Stimulated activated CD8-positive, alpha-beta memory T cell treated with anti-CD3 and anti-CD28 coated beads, Interleukin-12 subunit alpha, Interleukin-12 subunit beta, amount 100 ng/mL, for 1 hour (primary cell): ENCODE data around the gene NRXN3.
"Not testable (repeated sequence)": the region's sequence is repeated elsewhere in the genome, so short reads cannot be mapped to it uniquely, and the experiment has no call there.

Source experiments
- DNase-seq: peaks from one replicate; pipeline ENCODE4 v3.0.0-alpha.2; 2020; ENCODE audit warnings: low read depth

NRXN3 gene

DNA sequence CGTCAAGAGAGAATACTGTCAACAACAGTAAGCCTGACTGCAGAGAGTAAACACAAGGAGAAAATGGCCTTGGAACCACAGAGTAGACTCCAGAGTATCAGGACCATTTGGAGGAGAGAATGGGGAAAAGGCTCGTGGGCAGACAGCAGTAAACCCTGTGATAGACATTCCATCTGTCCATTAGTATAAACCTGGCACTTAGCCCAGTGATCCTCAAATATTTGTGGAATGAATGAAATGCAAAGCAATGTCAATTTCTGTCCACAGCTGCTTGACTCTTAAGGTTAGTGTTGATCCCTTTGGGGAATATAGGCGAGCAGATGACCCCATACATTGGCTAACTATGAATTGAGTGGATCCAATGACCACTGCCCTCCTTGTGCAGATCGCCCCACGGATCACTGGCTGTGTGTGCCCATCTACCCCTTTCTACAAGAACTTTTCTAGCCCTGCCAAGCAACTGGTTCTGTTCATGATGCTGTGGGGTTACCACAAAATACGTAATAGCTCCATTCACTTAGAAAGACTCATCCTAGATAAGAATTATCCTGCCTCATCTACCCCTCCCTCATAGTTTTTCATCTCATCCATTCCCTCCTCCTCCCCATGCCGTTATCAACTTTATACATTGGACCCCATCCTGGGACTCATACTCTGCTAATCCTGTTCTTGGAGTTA, 846.8 kb downstream of the NRXN3 start:
- DNase-seq, result no peak

DNA sequence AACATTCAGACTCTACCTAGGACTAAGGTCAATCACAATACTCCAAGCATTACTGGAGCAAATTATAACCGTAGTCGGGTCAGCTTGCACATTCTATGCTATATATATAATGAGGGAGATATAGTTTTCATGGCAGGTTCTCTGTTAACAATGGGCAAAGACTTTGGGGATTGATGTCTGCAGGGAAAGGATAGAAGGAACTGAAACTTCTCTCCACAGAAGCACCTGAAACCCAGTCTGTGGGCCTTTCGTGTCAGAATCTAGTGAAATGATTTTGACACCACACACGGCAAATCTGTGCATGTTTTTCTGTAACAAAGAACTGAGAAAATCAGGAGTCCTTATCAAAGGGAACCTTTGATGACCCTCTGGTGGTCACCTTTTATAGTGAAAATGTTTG, 847.4 kb downstream of the NRXN3 start:
- no peak for DNase-seq

DNA sequence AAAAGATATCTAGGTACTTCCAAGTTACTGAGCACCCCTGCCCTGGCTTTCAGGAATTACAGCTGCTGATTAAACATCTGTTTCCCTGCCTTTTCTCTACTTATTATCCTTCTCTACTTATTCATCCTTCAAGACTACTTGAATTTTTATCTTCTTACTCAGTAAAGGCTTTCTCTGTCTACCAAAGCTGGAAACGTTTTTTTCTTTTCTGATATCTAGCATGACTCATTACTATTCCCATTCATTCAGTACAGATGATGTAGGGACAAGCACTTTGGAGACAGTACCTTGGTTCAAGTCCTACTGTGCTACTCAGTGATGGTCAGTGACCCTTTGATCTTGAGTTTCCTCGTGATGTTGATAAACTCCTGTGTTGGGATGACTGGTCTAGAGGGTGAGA, 848.7 kb downstream of the NRXN3 start:
- no peak for DNase-seq

DNA sequence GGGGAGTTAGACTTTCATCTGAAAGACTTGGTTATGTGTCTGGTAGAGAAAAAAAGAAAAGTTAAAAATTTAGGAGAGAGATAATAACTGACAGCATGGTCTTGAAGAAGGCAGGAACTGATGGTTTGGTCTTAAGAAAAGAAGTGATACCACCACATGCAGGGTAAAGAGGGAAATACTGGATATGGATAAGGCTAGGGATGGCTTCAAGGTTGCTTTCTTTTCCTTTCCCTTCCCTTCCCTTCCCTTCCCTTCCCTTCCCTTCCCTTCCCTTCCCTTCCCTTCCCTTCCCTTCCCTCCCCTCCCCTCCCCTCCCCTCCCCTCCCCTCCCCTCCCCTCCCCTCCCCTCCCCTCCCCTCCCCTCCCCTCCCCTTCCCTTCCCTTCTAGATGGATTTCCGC, 849.7 kb downstream of the NRXN3 start:
- DNase-seq, result not testable (repeated sequence)

DNA sequence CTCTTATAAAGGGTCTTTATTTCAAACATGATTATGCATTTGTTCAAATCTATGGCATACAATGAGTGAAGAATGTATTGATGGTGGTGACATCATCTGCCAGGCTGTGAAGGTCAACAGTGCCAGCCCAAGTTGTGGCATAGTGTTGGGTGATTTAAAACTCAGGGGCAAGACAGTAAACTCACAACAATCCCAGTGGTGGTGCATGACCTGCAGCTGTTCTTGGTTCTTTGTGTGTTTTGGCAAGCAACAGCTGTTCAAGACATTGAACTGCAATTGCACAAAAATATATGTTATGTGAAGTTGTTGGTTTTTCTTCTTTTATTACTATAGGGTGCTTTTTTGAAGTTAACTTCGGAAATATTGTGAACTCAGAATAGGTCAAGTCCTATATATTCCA, 851.6 kb downstream of the NRXN3 start:
- DNase-seq, result no peak

DNA sequence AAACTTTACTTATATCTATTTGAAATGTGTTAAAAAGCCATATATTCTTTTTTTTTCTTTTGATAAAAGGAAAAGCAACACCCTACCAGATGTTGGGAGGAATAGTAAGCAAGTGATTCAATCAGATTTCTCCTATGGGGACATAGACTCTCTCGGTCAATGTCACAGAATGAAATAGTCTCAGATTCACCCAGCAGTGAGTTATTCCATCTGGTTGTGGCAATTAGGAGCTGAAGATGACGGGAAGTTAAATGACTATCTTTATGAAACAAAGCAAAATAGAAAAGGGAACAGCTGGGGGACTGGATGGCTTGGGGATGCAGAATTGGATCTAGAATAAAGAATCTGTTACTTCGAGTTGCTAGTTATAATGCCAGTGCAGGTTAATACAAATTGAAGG, 857.0 kb downstream of the NRXN3 start:
- no peak for DNase-seq

DNA sequence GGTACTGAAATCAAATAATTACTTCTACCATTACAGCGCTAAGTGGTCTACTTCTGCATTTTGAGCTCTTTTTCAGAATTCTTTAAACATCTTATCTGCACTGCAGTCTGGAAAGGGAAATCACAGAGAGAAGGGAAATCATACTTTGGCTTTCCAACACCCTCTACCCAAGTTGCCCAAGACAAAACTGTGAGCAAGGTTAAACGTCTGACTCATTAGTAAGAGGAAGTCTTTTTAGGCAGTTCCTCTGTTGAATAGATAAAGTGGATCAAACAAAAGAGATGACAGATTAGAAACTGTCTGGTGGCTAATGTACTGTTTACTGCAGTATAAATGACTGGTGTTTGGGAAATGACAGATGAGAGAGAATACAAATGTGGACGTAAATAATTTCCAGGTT, 858.1 kb downstream of the NRXN3 start:
- no peak for DNase-seq

DNA sequence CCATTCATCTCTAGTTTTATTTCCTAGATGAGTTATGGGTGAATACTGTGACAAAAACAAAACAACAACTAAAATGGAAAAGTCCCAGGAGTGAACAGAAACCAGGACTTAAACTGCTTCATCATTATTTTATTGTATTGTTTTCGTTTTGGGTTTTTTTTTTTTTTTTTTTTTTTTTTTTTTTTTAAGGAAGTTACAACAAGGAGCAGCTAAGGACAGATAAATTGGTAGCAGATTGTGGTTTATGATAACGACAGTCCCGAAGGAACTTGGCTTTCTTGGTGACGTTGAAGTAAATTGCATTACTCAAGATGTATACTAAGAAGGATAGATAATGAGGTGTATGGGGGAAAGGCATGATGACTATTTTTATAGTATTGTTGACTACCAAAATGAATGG, 866.3 kb downstream of the NRXN3 start:
- no peak for DNase-seq

DNA sequence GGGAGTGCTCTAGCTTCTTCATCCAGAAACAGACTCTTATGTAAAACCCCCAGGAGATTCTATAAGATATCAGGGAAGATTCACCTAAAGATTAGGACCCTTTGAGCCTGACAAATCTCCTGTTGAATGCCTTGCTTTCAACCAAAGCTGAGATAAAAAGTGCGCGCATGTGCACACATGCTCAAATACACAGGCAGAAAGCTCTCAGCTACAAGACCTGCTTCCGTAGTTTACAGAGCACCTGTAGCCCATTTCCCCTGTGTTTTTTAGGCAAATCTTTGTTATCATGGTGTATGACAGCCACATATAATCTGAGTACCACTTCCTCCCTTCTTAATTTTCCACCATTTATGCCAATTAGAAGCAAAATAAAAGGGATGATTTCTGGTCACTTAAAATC, 866.9 kb downstream of the NRXN3 start:
- no peak for DNase-seq

DNA sequence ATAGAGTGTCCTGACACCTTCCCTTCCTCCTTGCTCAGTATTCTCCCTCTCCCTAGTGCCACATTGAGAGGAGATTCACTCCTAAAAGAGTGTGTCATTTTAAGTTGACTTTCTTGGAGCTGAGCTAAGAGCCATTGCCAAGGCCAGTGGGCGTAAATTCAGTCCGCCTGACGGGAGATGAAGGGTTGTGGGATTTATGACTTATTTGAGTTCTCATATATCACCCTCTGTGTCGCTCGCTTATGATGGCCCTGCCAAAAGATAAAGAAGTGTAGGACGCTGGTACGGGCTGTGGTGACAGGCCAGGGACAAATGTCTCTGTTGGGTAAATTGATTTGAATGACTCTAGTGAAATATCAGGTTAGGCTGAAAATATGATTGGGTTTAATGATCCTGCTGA, 867.4 kb downstream of the NRXN3 start:
- no peak for DNase-seq

DNA sequence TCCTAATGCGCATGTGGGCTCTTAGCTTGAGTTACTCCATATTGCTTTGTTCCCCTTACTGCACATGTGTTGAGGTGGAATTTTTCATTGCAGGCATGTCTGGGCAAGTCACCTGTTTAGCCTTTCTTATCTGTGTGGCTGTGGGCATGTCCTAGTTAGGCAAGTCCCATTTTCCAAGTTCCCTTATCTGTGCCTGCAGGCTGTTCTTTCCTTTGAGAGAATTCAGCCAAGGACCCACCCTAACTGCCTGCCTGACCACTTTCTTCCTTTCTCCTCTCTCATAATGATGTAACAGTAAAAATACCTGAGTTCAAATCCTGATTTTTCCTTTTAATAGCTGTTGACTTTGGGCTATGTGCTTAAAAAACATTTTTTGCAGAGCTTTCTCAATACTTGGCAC, 870.6 kb downstream of the NRXN3 start:
- DNase-seq, result no peak

DNA sequence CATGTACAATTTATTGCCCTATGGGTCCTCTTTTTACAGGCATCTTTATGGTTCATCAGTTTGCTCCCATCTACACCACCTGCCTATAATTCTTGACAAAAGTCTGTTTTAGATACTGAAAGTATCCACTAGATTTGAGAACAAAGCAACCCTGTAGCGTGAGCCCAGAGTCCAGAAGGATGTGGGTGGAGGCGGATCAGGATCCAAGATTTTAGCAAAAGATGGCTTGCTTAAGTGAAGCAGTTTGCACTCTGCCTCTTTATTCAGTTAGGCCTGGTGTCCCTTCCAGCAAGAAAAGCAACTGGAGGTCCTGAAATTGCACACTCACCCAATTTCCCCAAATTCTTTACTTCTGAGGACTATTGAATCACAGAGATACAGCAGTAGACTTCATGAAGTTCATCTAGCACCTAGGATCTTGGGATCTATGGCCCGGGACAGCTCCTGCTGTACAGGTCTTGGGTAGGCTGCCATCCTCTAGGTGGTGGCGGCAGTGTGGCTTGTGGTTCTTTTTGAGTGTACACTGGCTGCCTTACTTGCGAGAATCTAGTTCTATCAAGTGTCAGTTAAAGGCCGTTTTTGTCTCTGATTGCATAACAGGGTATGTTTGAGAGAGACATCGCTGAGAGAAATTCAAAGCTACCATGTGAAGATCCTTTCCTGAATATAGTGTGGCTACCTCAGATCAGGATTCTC, 873.2 kb downstream of the NRXN3 start:
- no peak for DNase-seq

DNA sequence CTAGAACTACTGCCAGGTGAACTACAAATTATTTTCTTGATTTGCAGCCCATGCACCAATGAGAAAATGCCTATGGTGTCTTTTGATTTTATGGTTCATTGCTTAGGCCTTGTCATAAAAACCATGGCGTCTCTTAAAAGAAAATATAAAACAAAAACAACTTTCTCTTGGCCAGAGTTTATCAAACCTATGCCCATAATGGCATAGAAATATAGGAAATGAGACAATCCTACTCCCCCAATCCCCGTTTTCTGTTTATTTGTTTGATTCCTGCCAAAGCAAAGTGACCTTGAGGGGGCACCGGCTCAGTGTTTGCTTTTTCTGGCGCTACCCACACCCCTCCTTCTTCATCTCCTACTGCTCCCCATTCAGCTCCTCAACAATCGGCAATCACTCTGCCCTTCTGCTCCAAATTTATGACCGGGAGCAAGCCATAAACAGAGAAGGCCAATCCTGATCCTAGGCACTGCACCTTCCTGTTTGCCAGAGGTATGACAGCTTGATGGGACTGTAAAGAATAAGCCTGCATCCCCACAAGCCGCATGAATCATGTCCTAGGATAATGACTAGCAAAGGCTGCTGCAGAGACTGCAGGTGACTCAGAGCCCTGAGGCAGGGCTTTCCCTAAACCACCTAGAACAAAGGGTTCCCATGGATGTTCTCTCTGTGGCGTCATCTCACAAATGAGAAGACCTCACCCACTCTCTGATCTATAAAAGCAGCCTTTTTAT, 874.9 kb downstream of the NRXN3 start:
- no peak for DNase-seq

DNA sequence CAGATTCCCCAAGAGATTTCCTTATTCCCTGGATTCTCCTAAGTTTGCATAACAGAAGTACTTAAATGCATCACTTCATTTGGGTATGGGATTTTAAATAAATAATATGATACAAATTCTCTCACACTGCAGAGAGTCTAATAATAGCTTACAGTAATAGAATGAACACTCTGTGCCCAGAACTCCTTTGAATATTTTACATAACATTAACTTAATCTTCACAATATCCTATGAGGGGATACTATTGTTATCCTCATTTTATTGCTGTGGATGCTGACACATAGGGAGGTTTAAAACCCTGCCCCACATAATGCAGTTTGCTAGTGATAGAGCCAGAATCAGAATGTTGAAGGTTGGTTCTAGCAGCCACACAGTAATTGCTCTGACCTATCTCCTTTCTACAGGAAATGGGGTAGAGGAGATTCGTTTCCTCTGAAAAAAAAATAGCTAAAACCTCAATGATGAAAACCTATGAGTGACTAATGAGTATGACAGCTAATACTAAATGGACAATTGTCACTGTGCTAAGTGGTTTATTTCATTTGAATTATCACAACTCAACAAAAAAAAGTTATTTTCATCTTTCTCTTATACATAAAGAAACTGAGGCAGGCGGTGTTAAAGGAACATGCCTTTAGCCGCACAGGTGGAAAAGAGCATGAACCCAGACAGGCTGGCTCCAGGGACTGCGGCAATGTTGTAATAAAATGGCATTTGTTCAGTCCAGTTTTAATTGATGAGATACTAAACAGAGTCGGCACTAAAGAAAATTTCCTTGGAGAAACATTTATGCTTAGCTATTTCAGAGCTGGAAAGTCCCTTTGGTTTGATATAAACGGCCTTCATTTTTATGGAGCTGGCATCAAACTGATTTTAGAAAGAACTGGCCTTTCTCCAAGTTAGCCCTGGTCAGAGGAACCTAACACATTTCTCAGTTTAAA, 880.9 kb downstream of the NRXN3 start:
- no peak for DNase-seq

DNA sequence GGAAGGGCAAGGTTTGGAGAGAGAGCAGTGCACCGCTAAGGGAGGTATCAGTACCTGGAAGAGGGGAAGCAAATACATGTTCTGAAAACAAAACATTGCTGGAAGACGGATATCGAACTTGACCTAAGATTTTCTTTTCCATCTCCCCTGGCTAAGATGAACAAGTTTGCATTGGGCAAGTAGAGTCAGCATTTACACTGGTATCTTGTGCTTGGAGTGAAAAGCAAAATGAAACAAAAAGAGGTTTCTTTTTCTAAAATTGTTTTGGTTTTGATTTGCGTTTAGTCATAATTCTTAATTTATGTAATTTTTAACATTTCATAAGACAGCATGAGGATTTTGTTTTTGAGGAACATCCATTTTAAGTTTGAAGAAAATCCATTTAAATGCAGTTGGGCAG, 881.6 kb downstream of the NRXN3 start:
- no peak for DNase-seq

DNA sequence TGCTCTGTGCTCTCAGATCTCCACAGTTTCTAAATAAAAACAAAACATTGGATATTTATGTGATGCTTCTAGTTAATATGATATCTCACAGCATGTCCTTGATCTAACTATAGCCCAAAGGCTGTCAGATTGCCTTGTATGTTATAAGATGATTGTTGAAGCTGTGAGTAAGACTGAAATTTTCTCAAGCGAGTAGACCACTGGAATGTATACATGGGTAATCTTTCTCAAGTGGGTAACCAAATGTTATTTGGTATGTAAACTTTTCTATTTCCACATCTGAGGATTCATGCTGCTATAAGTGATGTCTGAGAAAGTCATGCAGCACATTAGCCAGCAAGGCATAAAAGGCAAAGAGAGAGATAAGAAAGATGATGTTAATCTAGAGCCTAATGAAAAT, 886.7 kb downstream of the NRXN3 start:
- no peak for DNase-seq

DNA sequence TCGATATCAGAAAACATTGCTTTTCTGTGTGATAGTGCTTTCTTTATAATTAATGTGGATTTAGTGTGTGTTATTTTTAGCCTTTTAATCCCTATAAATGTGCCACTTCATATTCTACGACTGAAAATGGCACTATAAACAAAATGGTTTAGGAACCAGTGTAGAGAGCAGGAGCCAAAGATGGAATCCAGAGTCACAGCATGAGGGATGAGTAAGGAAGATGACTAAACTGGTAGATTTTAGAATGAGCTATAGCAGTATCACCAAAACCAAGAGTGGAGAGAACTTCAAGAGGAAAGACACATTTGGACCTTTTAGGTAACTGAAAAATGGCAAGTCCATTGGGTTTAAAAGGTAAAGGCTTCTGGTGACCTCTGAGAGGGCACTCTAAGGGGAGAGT, 887.2 kb downstream of the NRXN3 start:
- DNase-seq, result no peak

DNA sequence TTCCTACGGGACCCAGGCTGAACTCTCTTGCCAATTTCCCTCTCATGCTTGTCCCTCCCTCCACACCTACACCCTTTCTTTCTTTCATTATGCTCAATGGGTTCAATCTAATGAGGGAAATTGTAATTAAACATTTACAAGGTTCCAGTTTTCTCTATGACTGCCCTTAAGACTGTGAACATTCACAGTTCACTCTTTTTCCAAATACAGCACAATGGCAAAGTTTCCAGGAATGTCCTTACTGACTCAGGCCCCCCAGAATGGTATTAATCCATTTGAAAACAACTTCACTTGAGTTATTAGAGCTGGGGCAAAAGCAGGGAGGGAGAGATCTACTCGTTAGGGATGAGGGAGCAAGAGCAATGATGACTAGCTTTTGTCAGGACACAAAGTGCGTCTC, 892.1 kb downstream of the NRXN3 start:
- DNase-seq, result no peak

DNA sequence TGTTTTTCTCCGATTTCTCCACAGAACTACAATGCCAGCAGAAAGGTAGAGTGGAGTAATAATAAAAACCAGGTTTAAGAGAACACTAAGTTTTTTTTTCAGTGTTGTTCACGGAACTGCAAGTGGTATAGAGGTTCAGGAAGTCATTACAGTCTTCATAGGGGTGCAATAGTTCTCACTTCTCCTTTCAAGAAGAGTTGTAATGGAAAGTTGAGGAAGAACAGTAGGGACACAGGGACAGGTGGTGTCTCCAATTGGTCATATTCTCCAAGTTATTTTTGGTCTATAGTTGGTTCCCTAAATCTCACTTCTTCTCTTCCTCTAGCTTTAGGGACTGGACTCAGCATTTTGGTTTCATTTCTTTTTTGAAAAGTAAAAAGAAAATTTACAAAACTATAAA, 894.0 kb downstream of the NRXN3 start:
- no peak for DNase-seq

DNA sequence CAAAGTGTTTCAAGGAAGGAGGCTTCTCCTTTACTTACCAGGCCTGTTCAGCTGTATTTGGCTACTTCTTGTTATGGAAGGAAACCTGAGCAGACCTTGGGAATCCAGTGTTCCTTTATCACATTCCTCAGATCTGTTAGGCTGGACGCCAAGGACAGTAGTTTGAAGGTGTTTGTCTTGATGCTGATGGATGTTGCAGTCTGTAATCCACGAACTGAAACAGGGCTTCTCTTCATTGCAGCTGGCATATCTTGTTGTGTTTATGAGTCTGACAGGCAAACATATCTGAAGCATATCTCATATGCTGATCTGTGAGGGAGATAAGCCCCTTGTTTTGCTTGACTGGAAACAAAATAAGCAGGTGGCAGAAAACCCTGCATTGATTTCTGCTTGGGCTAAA, 904.3 kb downstream of the NRXN3 start:
- no peak for DNase-seq

DNA sequence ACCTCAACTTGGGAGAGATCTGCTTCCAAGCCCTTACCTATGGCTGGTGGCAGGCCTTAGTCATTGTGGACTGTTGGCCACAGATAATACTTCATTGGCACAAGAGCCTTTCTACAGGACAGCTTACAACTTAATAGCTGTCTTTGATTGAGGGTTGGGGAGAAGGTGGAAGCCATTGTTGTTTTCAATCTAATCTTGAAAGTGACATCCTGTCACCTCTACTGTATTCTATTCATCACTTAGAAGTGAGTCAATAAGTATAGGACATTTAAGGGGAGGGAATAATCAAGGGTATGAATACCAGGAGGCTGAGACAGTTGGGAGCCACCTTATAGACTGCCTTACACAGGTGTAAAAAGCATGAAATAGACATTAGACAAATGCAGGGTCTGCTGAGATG, 906.3 kb downstream of the NRXN3 start:
- no peak for DNase-seq

DNA sequence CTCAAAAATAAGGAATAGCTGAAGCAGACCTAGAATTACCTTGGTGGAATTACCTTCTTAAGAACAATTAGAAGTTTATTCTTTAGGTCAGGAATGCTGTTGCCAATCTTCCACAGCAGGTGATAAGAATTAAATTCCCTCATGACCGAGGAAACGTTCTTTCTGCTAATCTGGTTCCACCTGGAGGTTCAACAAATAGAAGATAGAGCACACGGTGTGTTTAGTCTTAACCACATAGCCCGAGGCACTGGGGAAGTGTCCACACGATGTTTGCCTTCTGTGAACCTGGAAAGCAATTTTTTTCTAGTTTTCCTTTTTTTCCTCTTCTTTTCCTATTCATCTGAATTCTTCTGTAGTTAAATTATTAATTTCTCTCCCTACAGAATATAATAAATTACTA, 906.9 kb downstream of the NRXN3 start:
- no peak for DNase-seq
